GM12878 (cell line): ENCODE results near the gene IL10. TPM values are rescaled to one million over a fixed set of nuclear protein-coding genes. Genes with fewer than 3 reads are reported as not detected.

Experiments
- DPF2 ChIP-seq: fragments of 450-650 bp; IDR thresholded peaks from 2 replicates; pipeline ENCODE4 v1.6.1; 2017; ENCODE audit warnings: mild to moderate bottlenecking
- E4F1 ChIP-seq: fragments of 450-650 bp; IDR thresholded peaks from 2 replicates; pipeline ENCODE4 v1.6.1; 2018; ENCODE audit warnings: borderline replicate concordance, mild to moderate bottlenecking; ENCODE audit not compliant: partially characterized antibody
- EGR1 ChIP-seq, 2 experiments: IDR thresholded peaks; 1 replicate in 1 of 2; 2 replicates in 1 of 2; pipeline ENCODE4 v1.6.1; 2011 to 2012; ENCODE audit warnings: low read depth in 2 of 2, low read length in 2 of 2, borderline replicate concordance in 1 of 2, mild to moderate bottlenecking in 1 of 2, moderate library complexity in 1 of 2
- ETV6 ChIP-seq, 2 experiments: fragments of 450-650 bp in 1 of 2; IDR thresholded peaks in 1 of 2; conservative IDR thresholded peaks in 1 of 2; 2 replicates each; pipeline ENCODE4 v1.6.1; 2014; ENCODE audit warnings: antibody characterized with exemption in 1 of 2, borderline replicate concordance in 1 of 2, low read depth in 1 of 2, mild to moderate bottlenecking in 1 of 2, moderate library complexity in 1 of 2
- EZH2 ChIP-seq: IDR thresholded peaks from 2 replicates; pipeline ENCODE4 v1.6.1; 2012; ENCODE audit warnings: low read depth, mild to moderate bottlenecking, control low read depth, inconsistent platforms, low read length, borderline replicate concordance; ENCODE audit not compliant: control insufficient read depth
- FOS ChIP-seq: IDR thresholded peaks from 3 replicates; pipeline ENCODE4 v1.6.1; 2011; ENCODE audit warnings: borderline replicate concordance; ENCODE audit not compliant: insufficient read length; ENCODE audit errors: extremely low read depth
- FOXM1 ChIP-seq: IDR thresholded peaks from 2 replicates; pipeline ENCODE4 v1.6.1; 2012; ENCODE audit warnings: low read depth, mild to moderate bottlenecking, inconsistent platforms, low read length, moderate library complexity
- IKZF1 ChIP-seq: fragments of 450-650 bp; conservative IDR thresholded peaks from 2 replicates; pipeline ENCODE4 v1.6.1; 2017; ENCODE audit warnings: antibody characterized with exemption, mild to moderate bottlenecking
- JUNB ChIP-seq: IDR thresholded peaks from 2 replicates; pipeline ENCODE4 v1.6.1; 2016; ENCODE audit warnings: antibody characterized with exemption, mild to moderate bottlenecking
- NFXL1 ChIP-seq: fragments of 450-650 bp; IDR thresholded peaks from 2 replicates; pipeline ENCODE4 v1.6.1; 2017; ENCODE audit warnings: antibody characterized with exemption, mild to moderate bottlenecking, borderline replicate concordance
- NR2F1 ChIP-seq: fragments of 450-650 bp; conservative IDR thresholded peaks from 2 replicates; pipeline ENCODE4 v1.6.1; 2017; ENCODE audit warnings: mild to moderate bottlenecking
- NRF1 ChIP-seq: conservative IDR thresholded peaks from 2 replicates; pipeline ENCODE4 v1.6.1; 2011; ENCODE audit warnings: mild to moderate bottlenecking, low read depth, low read length, improper control_type of control experiment
- SMAD5 ChIP-seq: IDR thresholded peaks from 2 replicates; pipeline ENCODE4 v1.6.1; 2016; ENCODE audit warnings: antibody characterized with exemption, low read depth
- SP1 ChIP-seq: IDR thresholded peaks from one replicate; pipeline ENCODE4 v1.6.1; 2011; ENCODE audit warnings: low read depth, low read length
- TCF3 ChIP-seq: IDR thresholded peaks from 2 replicates; pipeline ENCODE4 v1.6.1; 2012; ENCODE audit warnings: low read depth, mild to moderate bottlenecking, low read length, borderline replicate concordance; ENCODE audit not compliant: insufficient read depth
- ZNF622 ChIP-seq: fragments of 450-650 bp; IDR thresholded peaks from 2 replicates; pipeline ENCODE4 v1.6.1; 2017; ENCODE audit warnings: mild to moderate bottlenecking, inconsistent platforms
- ZNF687 ChIP-seq: fragments of 450-650 bp; IDR thresholded peaks from 2 replicates; pipeline ENCODE4 v1.6.1; 2017; ENCODE audit warnings: mild to moderate bottlenecking, moderate library complexity
- ZSCAN29 ChIP-seq: fragments of 450-650 bp; IDR thresholded peaks from 2 replicates; pipeline ENCODE4 v1.6.1; 2017; ENCODE audit warnings: mild to moderate bottlenecking, moderate library complexity
- polyA plus RNA-seq, 11 experiments: library from polyadenylated mRNA; depleted of rRNA in 4 of 11; unstranded in 6 of 11; stranded (reverse) in 5 of 11; fragments of >200 nt; fragmentation: Nextera tagmentation in 4 of 11; fragmentation: Illumina TruSeq in 1 of 11; extraction: Ambion mirVana in 4 of 11; extraction: Trizol in 1 of 11; gene quantifications; 1 replicate in 1 of 11; 2 replicates in 10 of 11; pipeline versions ENCODE4 v1.2.1 to v1.2.3, GENCODE V29; 2011 to 2016; ENCODE audit warnings: inconsistent platforms in 2 of 11, missing spikeins in 2 of 11, low read depth in 1 of 11
- total RNA-seq, 4 experiments: library from RNA; depleted of rRNA in 3 of 4; stranded (reverse); fragments of >200 nt in 3 of 4; fragmentation: Illumina TruSeq in 1 of 4; extraction: Trizol in 1 of 4; gene quantifications; 2 replicates each; pipeline versions ENCODE4 v1.2.1 to v1.2.3, GENCODE V29; 2013 to 2021
- TF ChIP-seq, protein P1 (sequence below): IDR thresholded peaks from 2 replicates; pipeline ENCODE4 v1.6.1; 2012; ENCODE audit warnings: low read depth, low read length, improper control_type of control experiment

Gene IL10
- total and polyA plus RNA-seq, 10 of the 15 experiments (the other 5 are each of a cell fraction or from before 2014, with no cell fraction given): 0.34 to 5.0 (median 1.1) TPM

- TF ChIP-seq NRF1: no peak
- TF ChIP-seq E4F1: no peak
- TF ChIP-seq ZNF687: 0 out of 2 replicates have a peak, but pooled peaks have one; percentile 17
- TF ChIP-seq FOXM1: peak; percentile 62; the same call in 1 of the 2 replicates
- TF ChIP-seq, protein P1, sequence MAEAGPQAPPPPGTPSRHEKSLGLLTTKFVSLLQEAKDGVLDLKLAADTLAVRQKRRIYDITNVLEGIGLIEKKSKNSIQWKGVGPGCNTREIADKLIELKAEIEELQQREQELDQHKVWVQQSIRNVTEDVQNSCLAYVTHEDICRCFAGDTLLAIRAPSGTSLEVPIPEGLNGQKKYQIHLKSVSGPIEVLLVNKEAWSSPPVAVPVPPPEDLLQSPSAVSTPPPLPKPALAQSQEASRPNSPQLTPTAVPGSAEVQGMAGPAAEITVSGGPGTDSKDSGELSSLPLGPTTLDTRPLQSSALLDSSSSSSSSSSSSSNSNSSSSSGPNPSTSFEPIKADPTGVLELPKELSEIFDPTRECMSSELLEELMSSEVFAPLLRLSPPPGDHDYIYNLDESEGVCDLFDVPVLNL: no peak
- peak; percentile 83; the same call in 1 of the 2 replicates for TF ChIP-seq DPF2
- no peak for TF ChIP-seq EZH2
- no peak for TF ChIP-seq ZSCAN29
- TF ChIP-seq TCF3: peak; percentile 81
- TF ChIP-seq SMAD5: no peak
- no peak for TF ChIP-seq NFXL1
- TF ChIP-seq JUNB: peak; percentile 15; the same call in 1 of the 2 replicates
- no peak; a peak in 1 of 4 replicates for TF ChIP-seq ETV6 (conservative IDR thresholded peaks at IDR 0.05 in 1 of 2, IDR thresholded peaks at IDR 0.05 in 1 of 2; ENCODE audit: borderline replicate concordance in 1 of 2, low read depth in 1 of 2)
- TF ChIP-seq ZNF622: no peak
- TF ChIP-seq SP1: peak; percentile 42
- peak; percentile 90 for TF ChIP-seq IKZF1
- TF ChIP-seq EGR1 (IDR thresholded peaks at IDR 0.05; ENCODE audit: borderline replicate concordance in 1 of 2, low read depth in 2 of 2, low read length in 2 of 2): no peak
- TF ChIP-seq NR2F1: peak; percentile 80
- no peak for TF ChIP-seq FOS
These were observed 18.4 kb upstream of the IL10 start (continued) for GRCh38 chr1:206790502-206791250.
